HepG2 (cell line): Measurements from ENCODE around the gene U2AF1L4. TPM values are rescaled to one million over a fixed set of nuclear protein-coding genes. Genes with fewer than 3 reads are reported as not detected.

Source experiments
- CC2D1A ChIP-seq: sonication (generic); formaldehyde crosslinking; IDR thresholded peaks from 2 replicates; pipeline ENCODE4 v1.8.1; 2023; ENCODE audit warnings: mild to moderate bottlenecking, missing genetic modification reagents
- CEBPB ChIP-seq: IDR thresholded peaks from 2 replicates; pipeline ENCODE4 v1.6.1; 2011; ENCODE audit warnings: low read depth, low read length, improper control_type of control experiment, borderline replicate concordance
- CENPBD1 ChIP-seq: sonication (generic); formaldehyde crosslinking; IDR thresholded peaks from 2 replicates; pipeline ENCODE4 v1.8.0; 2022; ENCODE audit warnings: missing genetic modification reagents, low read depth, mild to moderate bottlenecking, borderline replicate concordance
- ELF1 ChIP-seq: sonication (generic); formaldehyde crosslinking; IDR thresholded peaks from 2 replicates; pipeline ENCODE4 v1.4.0; 2020; ENCODE audit warnings: missing genetic modification reagents
- GABPB1 ChIP-seq: IDR thresholded peaks from 2 replicates; pipeline ENCODE4 v1.6.1; 2016; ENCODE audit warnings: mild to moderate bottlenecking, missing genetic modification reagents, moderate library complexity, missing compliant biosample characterization
- JUNB ChIP-seq: sonication (generic); formaldehyde crosslinking; IDR thresholded peaks from 2 replicates; pipeline ENCODE4 v1.8.0; 2022; ENCODE audit warnings: missing genetic modification reagents, mild to moderate bottlenecking, borderline replicate concordance
- NCOA1 ChIP-seq: sonication (generic); formaldehyde crosslinking; IDR thresholded peaks from 2 replicates; pipeline ENCODE4 v1.9.0; 2021; ENCODE audit warnings: missing genetic modification reagents
- NFYC ChIP-seq: IDR thresholded peaks from 2 replicates; pipeline ENCODE4 v1.6.1; 2016; ENCODE audit warnings: missing genetic modification reagents, missing compliant biosample characterization
- PCBP2 ChIP-seq: fragments of 200-400 bp; formaldehyde crosslinking; optimal IDR thresholded peaks from 2 replicates; pipeline ENCODE3; 2018; ENCODE audit warnings: low read length, low read depth; ENCODE audit not compliant: poor library complexity, severe bottlenecking
- RAD21 ChIP-seq: fragments of 450-650 bp; formaldehyde crosslinking; IDR thresholded peaks from 2 replicates; pipeline ENCODE4 v1.5.0; 2020; ENCODE audit warnings: mild to moderate bottlenecking
- SAFB2 ChIP-seq: sonication (generic); formaldehyde crosslinking; IDR thresholded peaks from 2 replicates; pipeline ENCODE4 v1.5.1; 2020; ENCODE audit warnings: missing genetic modification reagents, low read depth, mild to moderate bottlenecking, borderline replicate concordance
- TAF1 ChIP-seq: sonication (generic); formaldehyde crosslinking; IDR thresholded peaks from 2 replicates; pipeline ENCODE4 v1.4.0; 2020; ENCODE audit warnings: missing genetic modification reagents
- TBX3 ChIP-seq: fragments of 450-650 bp; IDR thresholded peaks from 2 replicates; pipeline ENCODE4 v1.6.1; 2017; ENCODE audit warnings: antibody characterized with exemption, mild to moderate bottlenecking, inconsistent platforms, borderline replicate concordance
- XRCC5 ChIP-seq: fragments of 200-400 bp; formaldehyde crosslinking; optimal IDR thresholded peaks from 2 replicates; pipeline ENCODE3; 2017; ENCODE audit warnings: mild to moderate bottlenecking, low read length
- ZFP36L2 ChIP-seq: sonication (generic); formaldehyde crosslinking; IDR thresholded peaks from 2 replicates; pipeline ENCODE4 v1.4.0; 2020; ENCODE audit warnings: missing genetic modification reagents
- ZKSCAN1 ChIP-seq: fragments of 150-350 bp; IDR thresholded peaks from 2 replicates; pipeline ENCODE4 v1.6.1; 2014; ENCODE audit warnings: low read length
- ZNF124 ChIP-seq: sonication (generic); formaldehyde crosslinking; IDR thresholded peaks from 2 replicates; pipeline ENCODE4 v1.4.0; 2020; ENCODE audit warnings: missing genetic modification reagents
- ZNF567 ChIP-seq: sonication (generic); formaldehyde crosslinking; IDR thresholded peaks from 2 replicates; pipeline ENCODE4 v1.8.1; 2023; ENCODE audit warnings: mild to moderate bottlenecking, missing genetic modification reagents, borderline replicate concordance
- ZNF607 ChIP-seq: sonication (generic); formaldehyde crosslinking; IDR thresholded peaks from 2 replicates; pipeline ENCODE4 v1.5.1; 2020; ENCODE audit warnings: missing genetic modification reagents, mild to moderate bottlenecking, borderline replicate concordance
- ZNF710 ChIP-seq: sonication (generic); formaldehyde crosslinking; IDR thresholded peaks from 2 replicates; pipeline ENCODE4 v1.5.0; 2020; ENCODE audit warnings: mild to moderate bottlenecking, missing genetic modification reagents, borderline replicate concordance
- ZNF776 ChIP-seq: sonication (generic); formaldehyde crosslinking; IDR thresholded peaks from 2 replicates; pipeline ENCODE4 v1.4.0; 2020; ENCODE audit warnings: mild to moderate bottlenecking, missing genetic modification reagents
- ZNF816 ChIP-seq: sonication (generic); formaldehyde crosslinking; IDR thresholded peaks from 2 replicates; pipeline ENCODE4 v1.8.0; 2022; ENCODE audit warnings: missing genetic modification reagents, mild to moderate bottlenecking, borderline replicate concordance
- polyA plus RNA-seq, 8 experiments: library from polyadenylated mRNA; depleted of rRNA in 3 of 8; stranded (reverse) in 7 of 8; unstranded in 1 of 8; fragments of >200 nt; fragmentation: Illumina TruSeq in 4 of 8; extraction: Trizol in 4 of 8; gene quantifications; 2 replicates each; pipeline versions ENCODE4 v1.2.1 to v1.2.3, GENCODE V29; 2011 to 2016; ENCODE audit warnings: low read depth in 4 of 8, missing spikeins in 1 of 8, mixed read lengths in 1 of 8; ENCODE audit not compliant: insufficient read depth in 1 of 8
- total RNA-seq, 5 experiments: library from RNA; depleted of rRNA; stranded (reverse); fragments of >200 nt; fragmentation: Illumina TruSeq; extraction: Trizol; gene quantifications; 2 replicates each; pipeline ENCODE4 v1.2.3, GENCODE V29; 2016; ENCODE audit warnings: low read depth in 1 of 5
- TF ChIP-seq, protein P1 (sequence below): sonication (generic); formaldehyde crosslinking; IDR thresholded peaks from 2 replicates; pipeline ENCODE4 v1.4.0; 2020; ENCODE audit warnings: low read depth, mild to moderate bottlenecking, missing genetic modification reagents
- TF ChIP-seq, protein P2 (sequence below): sonication (generic); formaldehyde crosslinking; IDR thresholded peaks from 2 replicates; pipeline ENCODE4 v1.4.0; 2020; ENCODE audit warnings: mild to moderate bottlenecking, missing genetic modification reagents
- TF ChIP-seq, protein P3 (sequence below): sonication (generic); formaldehyde crosslinking; IDR thresholded peaks from 2 replicates; pipeline ENCODE4 v1.8.0; 2022; ENCODE audit warnings: mild to moderate bottlenecking, missing genetic modification reagents

The U2AF1L4 gene
- total and polyA plus RNA-seq, 2 of the 13 experiments (the other 11 are each of a cell fraction or from before 2014, with no cell fraction given): 7.9 to 15.4 TPM

GRCh38 chr19:35740423-35741202, 4.6 kb downstream of the U2AF1L4 start (continued):
- TF ChIP-seq, protein P1, sequence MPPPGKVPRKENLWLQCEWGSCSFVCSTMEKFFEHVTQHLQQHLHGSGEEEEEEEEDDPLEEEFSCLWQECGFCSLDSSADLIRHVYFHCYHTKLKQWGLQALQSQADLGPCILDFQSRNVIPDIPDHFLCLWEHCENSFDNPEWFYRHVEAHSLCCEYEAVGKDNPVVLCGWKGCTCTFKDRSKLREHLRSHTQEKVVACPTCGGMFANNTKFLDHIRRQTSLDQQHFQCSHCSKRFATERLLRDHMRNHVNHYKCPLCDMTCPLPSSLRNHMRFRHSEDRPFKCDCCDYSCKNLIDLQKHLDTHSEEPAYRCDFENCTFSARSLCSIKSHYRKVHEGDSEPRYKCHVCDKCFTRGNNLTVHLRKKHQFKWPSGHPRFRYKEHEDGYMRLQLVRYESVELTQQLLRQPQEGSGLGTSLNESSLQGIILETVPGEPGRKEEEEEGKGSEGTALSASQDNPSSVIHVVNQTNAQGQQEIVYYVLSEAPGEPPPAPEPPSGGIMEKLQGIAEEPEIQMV (CRISPR knock-in tag): no peak
- no peak for TF ChIP-seq NCOA1 (CRISPR knock-in tag)
- TF ChIP-seq ZNF776: peak; percentile 48; the same call in 1 of the 2 replicates
- TF ChIP-seq XRCC5: peak; percentile 44
- peak; percentile 87 for TF ChIP-seq NFYC (CRISPR knock-in tag)
- no peak for TF ChIP-seq SAFB2 (CRISPR knock-in tag)
- TF ChIP-seq ZKSCAN1: no peak
- TF ChIP-seq CENPBD1 (CRISPR knock-in tag): no peak
- TF ChIP-seq ELF1 (CRISPR knock-in tag): peak; percentile 61
- peak; percentile 65; the same call in 1 of the 2 replicates for TF ChIP-seq TAF1
- peak; percentile 86; the same call in 1 of the 2 replicates for TF ChIP-seq ZNF567
- no peak for TF ChIP-seq PCBP2
- TF ChIP-seq, protein P2, sequence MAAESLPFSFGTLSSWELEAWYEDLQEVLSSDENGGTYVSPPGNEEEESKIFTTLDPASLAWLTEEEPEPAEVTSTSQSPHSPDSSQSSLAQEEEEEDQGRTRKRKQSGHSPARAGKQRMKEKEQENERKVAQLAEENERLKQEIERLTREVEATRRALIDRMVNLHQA (CRISPR knock-in tag): no peak
- no peak for TF ChIP-seq JUNB (CRISPR knock-in tag)
- 0 out of 2 replicates have a peak, but pooled peaks have one; percentile 46 for TF ChIP-seq RAD21
- no peak for TF ChIP-seq ZFP36L2 (CRISPR knock-in tag)
- peak; percentile 96 for TF ChIP-seq CEBPB
- TF ChIP-seq ZNF607: no peak
- TF ChIP-seq TBX3: no peak
- TF ChIP-seq GABPB1: peak; percentile 77
- no peak for TF ChIP-seq ZNF710
- TF ChIP-seq, protein P3, sequence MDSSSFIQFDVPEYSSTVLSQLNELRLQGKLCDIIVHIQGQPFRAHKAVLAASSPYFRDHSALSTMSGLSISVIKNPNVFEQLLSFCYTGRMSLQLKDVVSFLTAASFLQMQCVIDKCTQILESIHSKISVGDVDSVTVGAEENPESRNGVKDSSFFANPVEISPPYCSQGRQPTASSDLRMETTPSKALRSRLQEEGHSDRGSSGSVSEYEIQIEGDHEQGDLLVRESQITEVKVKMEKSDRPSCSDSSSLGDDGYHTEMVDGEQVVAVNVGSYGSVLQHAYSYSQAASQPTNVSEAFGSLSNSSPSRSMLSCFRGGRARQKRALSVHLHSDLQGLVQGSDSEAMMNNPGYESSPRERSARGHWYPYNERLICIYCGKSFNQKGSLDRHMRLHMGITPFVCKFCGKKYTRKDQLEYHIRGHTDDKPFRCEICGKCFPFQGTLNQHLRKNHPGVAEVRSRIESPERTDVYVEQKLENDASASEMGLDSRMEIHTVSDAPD (CRISPR knock-in tag): no peak
- no peak for TF ChIP-seq CC2D1A (CRISPR knock-in tag)
- no peak for TF ChIP-seq ZNF816 (CRISPR knock-in tag)
- no peak for TF ChIP-seq ZNF124 (CRISPR knock-in tag)
